K562 (cell line): ENCODE data around the gene COL9A3. TPM values are rescaled to one million over a fixed set of nuclear protein-coding genes. Genes with fewer than 3 reads are reported as not detected.

Experiments used
- ARID2 ChIP-seq: fragments of 450-650 bp; IDR thresholded peaks from 2 replicates; pipeline ENCODE4 v1.6.1; 2017; ENCODE audit warnings: antibody characterized with exemption, mild to moderate bottlenecking
- CHAMP1 ChIP-seq: fragments of 450-650 bp; IDR thresholded peaks from 2 replicates; pipeline ENCODE4 v1.6.1; 2016; ENCODE audit warnings: mild to moderate bottlenecking
- KDM5B ChIP-seq: fragments of 200-600 bp; sonication (generic); IDR thresholded peaks from 2 replicates; pipeline ENCODE4 v1.6.1; 2012; ENCODE audit warnings: low read depth, mild to moderate bottlenecking, moderate library complexity, low read length, control low read depth, inconsistent platforms; ENCODE audit not compliant: insufficient replicate concordance
- MLX ChIP-seq, 2 experiments: fragments of 450-650 bp in 1 of 2; sonication (generic) in 1 of 2; formaldehyde crosslinking; conservative IDR thresholded peaks; 2 replicates each; pipeline versions ENCODE4 v1.4.0 to v1.8.1; 2020 to 2022; ENCODE audit warnings: mild to moderate bottlenecking in 1 of 2, missing genetic modification reagents in 1 of 2
- NCOA1 ChIP-seq: fragments of 450-650 bp; IDR thresholded peaks from 2 replicates; pipeline ENCODE4 v1.6.1; 2016; ENCODE audit warnings: low read depth
- SFPQ ChIP-seq: fragments of 200-400 bp; formaldehyde crosslinking; IDR thresholded peaks from 2 replicates; pipeline ENCODE4 v1.6.1; 2017; ENCODE audit warnings: mild to moderate bottlenecking, low read depth, low read length, moderate library complexity
- TCF15 ChIP-seq: fragments of 250-450 bp; sonication (Bioruptor Pico); IDR thresholded peaks from 2 replicates; pipeline ENCODE4 v1.8.0; 2022; ENCODE audit warnings: moderate library complexity, mild to moderate bottlenecking, inconsistent platforms
- TGIF2 ChIP-seq: sonication (generic); formaldehyde crosslinking; IDR thresholded peaks from 2 replicates; pipeline ENCODE4 v1.8.1; 2022; ENCODE audit warnings: mild to moderate bottlenecking, missing genetic modification reagents, moderate library complexity
- polyA plus RNA-seq, 8 experiments: library from polyadenylated mRNA; depleted of rRNA in 4 of 8; stranded (reverse) in 5 of 8; unstranded in 3 of 8; fragments of >200 nt; fragmentation: Nextera tagmentation in 2 of 8; fragmentation: Illumina TruSeq in 1 of 8; extraction: Ambion mirVana in 2 of 8; extraction: Trizol in 1 of 8; gene quantifications; 2 replicates each; pipeline versions ENCODE4 v1.2.1 to v1.2.3, GENCODE V29; 2011 to 2014; ENCODE audit warnings: inconsistent platforms in 1 of 8, missing spikeins in 1 of 8
- total RNA-seq, 7 experiments: library from RNA; depleted of rRNA in 6 of 7; stranded (reverse); fragments of >200 nt in 6 of 7; fragmentation: Illumina TruSeq in 2 of 7; extraction: Trizol in 2 of 7; gene quantifications; 2 replicates each; pipeline versions ENCODE4 v1.2.1 to v1.2.3, GENCODE V29; 2011 to 2021; ENCODE audit warnings: low replicate concordance in 1 of 7
- TF ChIP-seq, protein P1 (sequence below): sonication (generic); formaldehyde crosslinking; IDR thresholded peaks from 2 replicates; pipeline ENCODE4 v1.9.0; 2022; ENCODE audit warnings: mild to moderate bottlenecking, missing genetic modification reagents
- TF ChIP-seq, protein P2 (sequence below): fragments of 450-650 bp; IDR thresholded peaks from 2 replicates; pipeline ENCODE4 v1.6.1; 2018; ENCODE audit not compliant: partially characterized antibody
- TF ChIP-seq, protein P3 (sequence below): fragments of 250-450 bp; sonication (Bioruptor Pico); IDR thresholded peaks from 2 replicates; pipeline ENCODE4 v1.8.0; 2021; ENCODE audit warnings: mild to moderate bottlenecking, moderate library complexity
- TF ChIP-seq, protein P4 (sequence below): fragments of 450-650 bp; formaldehyde crosslinking; IDR thresholded peaks from 2 replicates; pipeline ENCODE4 v1.4.0; 2020; ENCODE audit warnings: mild to moderate bottlenecking, moderate library complexity

The COL9A3 gene
- total and polyA plus RNA-seq, 9 of the 15 experiments (the other 6 are each of a cell fraction or from before 2014, with no cell fraction given), result 0.14 to 3.6 (median 0.88) TPM; not detected in 1

- no peak for TF ChIP-seq MLX (CRISPR knock-in tag; conservative IDR thresholded peaks at IDR 0.05)
- no peak for TF ChIP-seq TCF15 (CRISPR knock-in tag)
- TF ChIP-seq KDM5B, result no peak
- TF ChIP-seq SFPQ, result no peak
- TF ChIP-seq, protein P1, sequence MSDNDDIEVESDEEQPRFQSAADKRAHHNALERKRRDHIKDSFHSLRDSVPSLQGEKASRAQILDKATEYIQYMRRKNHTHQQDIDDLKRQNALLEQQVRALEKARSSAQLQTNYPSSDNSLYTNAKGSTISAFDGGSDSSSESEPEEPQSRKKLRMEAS (CRISPR knock-in tag), result peak; percentile 57
- TF ChIP-seq, protein P2, sequence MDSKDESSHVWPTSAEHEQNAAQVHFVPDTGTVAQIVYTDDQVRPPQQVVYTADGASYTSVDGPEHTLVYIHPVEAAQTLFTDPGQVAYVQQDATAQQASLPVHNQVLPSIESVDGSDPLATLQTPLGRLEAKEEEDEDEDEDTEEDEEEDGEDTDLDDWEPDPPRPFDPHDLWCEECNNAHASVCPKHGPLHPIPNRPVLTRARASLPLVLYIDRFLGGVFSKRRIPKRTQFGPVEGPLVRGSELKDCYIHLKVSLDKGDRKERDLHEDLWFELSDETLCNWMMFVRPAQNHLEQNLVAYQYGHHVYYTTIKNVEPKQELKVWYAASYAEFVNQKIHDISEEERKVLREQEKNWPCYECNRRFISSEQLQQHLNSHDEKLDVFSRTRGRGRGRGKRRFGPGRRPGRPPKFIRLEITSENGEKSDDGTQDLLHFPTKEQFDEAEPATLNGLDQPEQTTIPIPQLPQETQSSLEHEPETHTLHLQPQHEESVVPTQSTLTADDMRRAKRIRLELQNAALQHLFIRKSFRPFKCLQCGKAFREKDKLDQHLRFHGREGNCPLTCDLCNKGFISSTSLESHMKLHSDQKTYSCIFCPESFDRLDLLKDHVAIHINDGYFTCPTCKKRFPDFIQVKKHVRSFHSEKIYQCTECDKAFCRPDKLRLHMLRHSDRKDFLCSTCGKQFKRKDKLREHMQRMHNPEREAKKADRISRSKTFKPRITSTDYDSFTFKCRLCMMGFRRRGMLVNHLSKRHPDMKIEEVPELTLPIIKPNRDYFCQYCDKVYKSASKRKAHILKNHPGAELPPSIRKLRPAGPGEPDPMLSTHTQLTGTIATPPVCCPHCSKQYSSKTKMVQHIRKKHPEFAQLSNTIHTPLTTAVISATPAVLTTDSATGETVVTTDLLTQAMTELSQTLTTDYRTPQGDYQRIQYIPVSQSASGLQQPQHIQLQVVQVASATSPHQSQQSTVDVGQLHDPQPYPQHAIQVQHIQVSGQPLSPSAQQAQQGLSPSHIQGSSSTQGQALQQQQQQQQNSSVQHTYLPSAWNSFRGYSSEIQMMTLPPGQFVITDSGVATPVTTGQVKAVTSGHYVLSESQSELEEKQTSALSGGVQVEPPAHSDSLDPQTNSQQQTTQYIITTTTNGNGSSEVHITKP, result no peak
- TF ChIP-seq, protein P3, sequence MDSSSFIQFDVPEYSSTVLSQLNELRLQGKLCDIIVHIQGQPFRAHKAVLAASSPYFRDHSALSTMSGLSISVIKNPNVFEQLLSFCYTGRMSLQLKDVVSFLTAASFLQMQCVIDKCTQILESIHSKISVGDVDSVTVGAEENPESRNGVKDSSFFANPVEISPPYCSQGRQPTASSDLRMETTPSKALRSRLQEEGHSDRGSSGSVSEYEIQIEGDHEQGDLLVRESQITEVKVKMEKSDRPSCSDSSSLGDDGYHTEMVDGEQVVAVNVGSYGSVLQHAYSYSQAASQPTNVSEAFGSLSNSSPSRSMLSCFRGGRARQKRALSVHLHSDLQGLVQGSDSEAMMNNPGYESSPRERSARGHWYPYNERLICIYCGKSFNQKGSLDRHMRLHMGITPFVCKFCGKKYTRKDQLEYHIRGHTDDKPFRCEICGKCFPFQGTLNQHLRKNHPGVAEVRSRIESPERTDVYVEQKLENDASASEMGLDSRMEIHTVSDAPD (CRISPR knock-in tag), result no peak
- no peak for TF ChIP-seq NCOA1
- peak; percentile 78 for TF ChIP-seq ARID2
- no peak for TF ChIP-seq TGIF2 (CRISPR knock-in tag)
- no peak for TF ChIP-seq CHAMP1
- TF ChIP-seq, protein P4, sequence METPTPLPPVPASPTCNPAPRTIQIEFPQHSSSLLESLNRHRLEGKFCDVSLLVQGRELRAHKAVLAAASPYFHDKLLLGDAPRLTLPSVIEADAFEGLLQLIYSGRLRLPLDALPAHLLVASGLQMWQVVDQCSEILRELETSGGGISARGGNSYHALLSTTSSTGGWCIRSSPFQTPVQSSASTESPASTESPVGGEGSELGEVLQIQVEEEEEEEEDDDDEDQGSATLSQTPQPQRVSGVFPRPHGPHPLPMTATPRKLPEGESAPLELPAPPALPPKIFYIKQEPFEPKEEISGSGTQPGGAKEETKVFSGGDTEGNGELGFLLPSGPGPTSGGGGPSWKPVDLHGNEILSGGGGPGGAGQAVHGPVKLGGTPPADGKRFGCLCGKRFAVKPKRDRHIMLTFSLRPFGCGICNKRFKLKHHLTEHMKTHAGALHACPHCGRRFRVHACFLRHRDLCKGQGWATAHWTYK (CRISPR knock-in tag), result no peak
These were observed 6.2 kb downstream of the COL9A3 start (continued) for GRCh38 chr20:62822788-62823651.
